ENCODE data around the gene FAM204A. TPM values are rescaled to one million over a fixed set of nuclear protein-coding genes. Genes with fewer than 3 reads are reported as not detected.

Gene FAM204A
- total and polyA plus RNA-seq, 9 donors: 36.7 to 56.1 (median 44.1) TPM

DNA sequence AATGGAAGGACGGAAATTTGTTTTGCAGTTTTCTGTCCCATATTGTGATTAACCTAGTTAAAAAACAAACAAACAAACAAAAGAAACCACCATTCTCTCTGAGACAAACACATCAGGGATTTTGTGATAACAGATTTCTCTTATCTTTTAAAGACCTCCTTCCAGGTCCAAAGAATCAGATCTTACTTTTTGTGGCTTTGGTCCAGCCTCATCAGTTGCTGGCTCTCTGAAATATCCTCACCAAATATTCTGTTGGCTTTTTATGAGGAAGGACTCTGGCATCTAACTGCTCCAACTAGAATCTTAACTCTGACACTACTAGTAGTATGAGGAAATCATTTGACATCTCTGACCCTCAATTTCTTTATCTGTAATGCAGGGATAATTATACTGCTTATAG lies 4.8 kb downstream of the FAM204A start:
- no peak for DNase-seq
- Histone ChIP-seq H3K4me3 (ENCODE audit: low read length) (no peak overlapping the region), H3K36me3 (ENCODE audit: control insufficient read depth, insufficient read depth, low read length) (peaks cover 17% of the 10 kb centered on the region), H3K9me3 (replicated peaks; ENCODE audit: control insufficient read depth, low read depth, low read length) (no peaks in the 10 kb centered on the region), H3K27me3 (ENCODE audit: control insufficient read depth, insufficient read depth, low read length) (no peaks in the 10 kb centered on the region), H3K4me1 (ENCODE audit: control insufficient read depth, insufficient read depth, low read length) (peaks cover 3% of the 10 kb centered on the region), H3K27ac (ENCODE audit: low read length) (no peak overlapping the region)
- no CpG with 5 or more reads among the region's 1 CpG for WGBS (ENCODE audit: insufficient coverage)

DNA sequence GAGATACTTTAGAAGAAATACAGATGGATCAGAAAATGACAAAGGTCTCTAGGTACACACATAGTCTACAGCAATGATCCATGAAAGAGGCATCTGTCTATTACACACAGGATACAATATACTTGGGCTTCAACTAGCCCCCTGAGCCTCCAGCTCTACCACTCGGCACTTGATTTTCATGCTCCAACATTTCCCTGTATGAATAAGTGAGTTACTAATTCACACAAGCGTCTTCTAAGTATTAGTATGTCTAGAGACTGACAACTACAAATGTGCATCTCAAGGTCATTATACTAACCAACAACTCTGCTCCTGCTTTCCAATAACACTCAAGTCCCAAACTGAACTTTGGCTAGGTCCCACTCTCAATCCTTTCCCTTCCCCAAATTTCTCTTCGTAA lies 8.3 kb downstream of the FAM204A start:
- Histone ChIP-seq H3K36me3 (ENCODE audit: control insufficient read depth, insufficient read depth, low read length) (peaks cover 33% of the 10 kb centered on the region), H3K4me3 (ENCODE audit: low read length) (no peak overlapping the region), H3K27ac (ENCODE audit: low read length) (no peak overlapping the region), H3K9me3 (replicated peaks; ENCODE audit: control insufficient read depth, low read depth, low read length) (no peaks in the 10 kb centered on the region), H3K27me3 (ENCODE audit: control insufficient read depth, insufficient read depth, low read length) (no peaks in the 10 kb centered on the region), H3K4me1 (ENCODE audit: control insufficient read depth, insufficient read depth, low read length) (no peaks in the 10 kb centered on the region)
- 92% methylated on average over 1 of the region's 3 CpGs for WGBS (ENCODE audit: insufficient coverage)
- no peak for DNase-seq

DNA sequence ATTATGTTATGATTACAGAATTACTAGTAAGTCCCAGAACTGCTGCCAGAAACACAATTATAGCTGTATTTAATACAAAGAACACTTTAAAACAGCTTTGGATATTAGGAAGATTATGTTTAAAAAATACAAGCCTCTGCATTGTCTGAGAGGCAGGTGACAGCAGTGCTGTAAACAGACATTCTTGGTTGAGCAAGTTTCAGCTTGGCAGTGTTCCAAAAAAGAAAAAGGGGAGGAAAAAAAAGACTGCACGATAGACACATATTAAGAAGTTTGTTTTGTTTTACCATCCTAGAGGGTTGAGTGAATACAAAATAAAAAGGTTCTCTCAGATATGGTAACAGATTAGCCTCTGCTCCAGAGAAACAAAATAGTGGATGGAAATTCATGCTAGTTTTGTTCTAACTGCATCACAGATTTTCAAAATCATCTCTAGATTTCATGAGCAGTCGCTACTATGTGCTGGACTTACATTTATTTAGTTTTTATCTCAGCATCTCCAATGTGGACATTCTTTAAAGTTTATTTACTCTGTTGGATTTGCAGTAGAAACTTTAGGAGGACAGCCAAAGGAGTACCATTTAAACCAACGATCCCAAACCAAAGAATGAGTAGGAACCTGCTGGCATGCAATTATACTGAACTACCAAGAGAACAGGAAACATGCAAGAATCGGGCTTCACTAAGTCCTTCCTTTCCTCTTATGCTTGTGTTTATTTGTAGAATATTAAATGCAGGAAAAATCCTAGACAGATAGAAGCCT lies 9.0 kb downstream of the FAM204A start:
- Histone ChIP-seq H3K36me3 (ENCODE audit: control insufficient read depth, insufficient read depth, low read length) (peaks cover 34% of the 10 kb centered on the region), H3K9me3 (replicated peaks; ENCODE audit: control insufficient read depth, low read depth, low read length) (no peaks in the 10 kb centered on the region), H3K27ac (ENCODE audit: low read length) (no peak overlapping the region), H3K27me3 (ENCODE audit: control insufficient read depth, insufficient read depth, low read length) (no peaks in the 10 kb centered on the region), H3K4me3 (ENCODE audit: low read length) (no peak overlapping the region), H3K4me1 (ENCODE audit: control insufficient read depth, insufficient read depth, low read length) (no peaks in the 10 kb centered on the region)
- WGBS (ENCODE audit: insufficient coverage): no CpG with 5 or more reads among the region's 4 CpGs
- peak; percentile 14 for DNase-seq

DNA sequence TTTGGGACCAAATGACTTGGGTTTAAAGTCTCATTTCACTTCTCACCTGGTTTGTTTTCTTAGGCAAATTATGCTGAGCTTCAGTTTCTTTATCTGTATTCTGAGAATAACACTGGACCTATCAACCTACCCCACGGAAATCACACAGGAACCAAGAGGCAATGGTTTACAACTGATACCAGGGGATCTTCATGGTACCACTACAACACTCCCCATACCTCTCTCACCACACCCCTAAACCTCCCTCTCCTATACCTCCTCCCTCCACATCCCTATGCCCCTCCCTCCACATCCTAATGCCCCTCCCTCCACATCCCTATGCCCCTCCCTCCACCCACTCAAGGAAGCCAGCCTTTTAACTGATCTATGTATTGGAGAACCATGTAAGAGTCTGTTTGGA lies 9.9 kb downstream of the FAM204A start:
- peaks cover 41% of the 10 kb centered on the region for H3K36me3 ChIP-seq (ENCODE audit: control insufficient read depth, insufficient read depth, low read length)
- H3K4me3 ChIP-seq (ENCODE audit: low read length): no peak overlapping the region
- no peak overlapping the region for H3K27ac ChIP-seq (ENCODE audit: low read length)

DNA sequence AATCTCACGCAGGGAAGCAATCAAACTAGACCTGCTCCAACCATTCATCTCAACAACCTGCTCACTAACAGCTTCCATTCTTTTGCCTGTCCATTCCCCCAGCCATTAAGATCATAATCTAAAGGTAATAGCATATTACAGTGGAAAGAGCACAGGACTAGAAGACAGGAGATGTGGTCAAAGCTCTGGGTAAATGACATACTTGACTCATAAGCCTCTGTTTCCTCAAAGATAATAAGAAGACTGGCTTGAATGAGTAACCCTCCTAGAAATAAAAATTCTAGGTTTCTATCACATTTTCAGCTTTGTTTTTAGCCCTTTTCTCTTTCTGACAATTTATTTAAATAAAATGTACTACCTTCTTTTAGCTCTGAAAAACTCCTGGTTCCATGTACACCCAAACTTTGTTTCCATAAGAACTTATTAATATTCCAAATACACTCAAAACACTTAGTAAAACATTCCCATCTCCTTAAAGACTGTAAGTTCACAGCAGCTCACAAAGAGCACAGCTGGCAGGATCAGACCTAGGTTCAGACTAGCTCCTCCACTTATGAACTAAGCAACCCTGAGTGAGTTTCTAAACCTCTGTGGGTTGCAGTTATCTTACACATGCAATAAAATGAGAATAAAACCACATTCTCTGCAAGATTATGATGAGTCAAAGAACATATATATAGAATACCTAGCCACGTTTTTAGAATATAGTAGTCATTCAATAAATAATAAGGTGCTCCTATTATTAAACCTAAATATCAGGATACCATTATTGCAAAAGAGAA lies 11.6 kb downstream of the FAM204A start:
- H3K4me1 ChIP-seq (ENCODE audit: control insufficient read depth, insufficient read depth, low read length): no peaks in the 10 kb centered on the region
- no peaks in the 10 kb centered on the region for H3K27me3 ChIP-seq (ENCODE audit: control insufficient read depth, insufficient read depth, low read length)
- peaks cover 41% of the 10 kb centered on the region for H3K36me3 ChIP-seq (ENCODE audit: control insufficient read depth, insufficient read depth, low read length)
- no peak overlapping the region for H3K4me3 ChIP-seq (ENCODE audit: low read length)
- DNase-seq: no peak
- 83% methylated on average over 1 of the region's 2 CpGs for WGBS (ENCODE audit: insufficient coverage)
- H3K9me3 ChIP-seq (replicated peaks; ENCODE audit: control insufficient read depth, low read depth, low read length): no peaks in the 10 kb centered on the region
- H3K27ac ChIP-seq (ENCODE audit: low read length): no peak overlapping the region

More for the DNA sequence above, 9.9 kb downstream of the FAM204A start:
- Histone ChIP-seq H3K4me1 (ENCODE audit: control insufficient read depth, insufficient read depth, low read length) (no peaks in the 10 kb centered on the region), H3K9me3 (replicated peaks; ENCODE audit: control insufficient read depth, low read depth, low read length) (no peaks in the 10 kb centered on the region), H3K27me3 (ENCODE audit: control insufficient read depth, insufficient read depth, low read length) (no peaks in the 10 kb centered on the region)
- DNase-seq: no peak
- 50% methylated on average over 1 of the region's 1 CpG for WGBS (ENCODE audit: insufficient coverage)

DNA sequence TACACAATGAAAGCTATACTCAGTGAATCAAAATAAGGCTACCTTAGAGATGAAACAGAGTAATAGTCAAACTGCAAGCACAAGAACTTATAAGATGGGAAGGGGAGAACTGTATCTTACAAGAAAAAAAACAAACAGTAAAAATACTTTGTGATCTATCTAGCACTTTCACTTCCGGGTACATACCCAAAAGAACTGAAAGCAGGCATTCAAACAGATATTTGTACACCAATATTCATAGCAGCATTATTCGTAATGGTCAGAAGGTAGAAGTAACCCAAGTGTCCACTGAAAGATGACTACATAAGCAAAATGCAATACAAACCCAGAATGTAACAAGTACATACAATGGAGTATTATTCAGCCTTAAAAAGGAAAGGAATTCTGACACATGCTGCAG lies 18.0 kb downstream of the FAM204A start:
- Histone ChIP-seq H3K36me3 (ENCODE audit: control insufficient read depth, insufficient read depth, low read length) (peaks cover 31% of the 10 kb centered on the region), H3K4me1 (ENCODE audit: control insufficient read depth, insufficient read depth, low read length) (no peaks in the 10 kb centered on the region), H3K27ac (ENCODE audit: low read length) (no peak overlapping the region), H3K27me3 (ENCODE audit: control insufficient read depth, insufficient read depth, low read length) (no peaks in the 10 kb centered on the region), H3K4me3 (ENCODE audit: low read length) (no peak overlapping the region), H3K9me3 (replicated peaks; ENCODE audit: control insufficient read depth, low read depth, low read length) (no peaks in the 10 kb centered on the region)
- DNase-seq: no peak
- WGBS (ENCODE audit: insufficient coverage): no CpG with 5 or more reads among the region's 2 CpGs

DNA sequence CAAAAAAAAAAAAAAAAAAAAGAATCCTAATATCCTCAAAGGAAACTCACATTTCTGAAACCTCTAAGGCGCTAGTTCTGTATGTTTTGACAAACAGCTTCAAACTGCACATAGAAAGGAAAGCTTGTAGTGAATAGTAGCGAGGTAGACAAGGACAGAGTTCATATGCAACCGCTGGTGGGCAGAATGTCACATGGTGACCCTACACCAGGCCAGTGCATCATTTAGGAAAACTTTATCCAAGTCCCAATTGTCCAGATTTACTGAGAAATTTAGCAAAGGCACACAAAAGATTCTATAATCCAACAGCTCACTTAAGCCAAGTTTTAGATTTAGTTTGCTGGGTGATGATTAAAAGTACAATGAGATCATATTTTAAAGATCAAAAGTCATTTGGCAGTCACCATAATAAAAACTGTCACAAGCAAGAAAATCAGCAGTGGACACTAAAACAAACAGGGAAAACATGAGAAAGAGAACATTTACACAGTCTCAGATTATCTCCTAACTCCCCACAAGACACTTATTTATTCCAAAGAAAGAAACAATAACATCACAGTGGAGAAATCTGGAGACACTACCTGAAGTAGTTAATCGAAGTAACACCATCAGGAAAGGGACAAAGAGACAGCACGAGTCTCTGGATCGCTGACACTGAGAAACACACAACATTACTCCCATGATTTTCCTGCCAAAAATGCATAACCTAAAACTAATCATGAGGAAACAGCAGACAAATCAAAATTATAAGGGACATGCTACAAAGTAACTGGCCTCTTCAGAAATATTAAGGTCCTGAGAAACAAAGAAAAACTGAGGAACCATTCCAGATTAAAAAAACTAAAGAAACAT lies 20.2 kb downstream of the FAM204A start:
- H3K36me3 ChIP-seq (ENCODE audit: control insufficient read depth, insufficient read depth, low read length): peaks cover 17% of the 10 kb centered on the region
- no peak overlapping the region for H3K4me3 ChIP-seq (ENCODE audit: low read length)
- 63% methylated on average over 2 of the region's 6 CpGs for WGBS (ENCODE audit: insufficient coverage)
- no peaks in the 10 kb centered on the region for H3K4me1 ChIP-seq (ENCODE audit: control insufficient read depth, insufficient read depth, low read length)
- no peaks in the 10 kb centered on the region for H3K9me3 ChIP-seq (replicated peaks; ENCODE audit: control insufficient read depth, low read depth, low read length)
- no peak for DNase-seq
- no peak overlapping the region for H3K27ac ChIP-seq (ENCODE audit: low read length)
- H3K27me3 ChIP-seq (ENCODE audit: control insufficient read depth, insufficient read depth, low read length): no peaks in the 10 kb centered on the region

DNA sequence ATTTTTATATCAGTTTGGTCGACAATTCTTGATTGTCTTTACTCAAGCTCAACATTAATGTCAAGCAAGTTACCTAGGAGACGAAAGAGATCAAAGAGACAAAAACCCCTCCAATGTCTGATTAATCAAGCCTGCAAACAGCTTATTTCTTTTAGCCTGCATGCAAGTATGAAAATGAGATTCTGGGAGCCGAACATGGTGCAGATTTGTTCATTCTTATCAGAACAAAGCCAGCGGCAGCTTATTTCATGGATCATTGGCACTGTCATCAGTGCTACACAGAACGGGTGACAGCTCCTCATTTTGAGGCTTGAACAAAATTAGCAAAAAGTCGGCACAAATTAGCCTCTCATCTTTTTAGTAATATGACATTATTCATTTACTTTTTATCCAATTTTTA lies 26.5 kb downstream of the FAM204A start:
- no peak overlapping the region for H3K27ac ChIP-seq (ENCODE audit: low read length)
- no peak overlapping the region for H3K4me3 ChIP-seq (ENCODE audit: low read length)
- WGBS (ENCODE audit: insufficient coverage): 54% methylated on average over 2 of the region's 6 CpGs
- H3K36me3 ChIP-seq (ENCODE audit: control insufficient read depth, insufficient read depth, low read length): peaks cover 15% of the 10 kb centered on the region
- no peaks in the 10 kb centered on the region for H3K9me3 ChIP-seq (replicated peaks; ENCODE audit: control insufficient read depth, low read depth, low read length)
- no peaks in the 10 kb centered on the region for H3K27me3 ChIP-seq (ENCODE audit: control insufficient read depth, insufficient read depth, low read length)
- no peak for DNase-seq
- H3K4me1 ChIP-seq (ENCODE audit: control insufficient read depth, insufficient read depth, low read length): no peaks in the 10 kb centered on the region

DNA sequence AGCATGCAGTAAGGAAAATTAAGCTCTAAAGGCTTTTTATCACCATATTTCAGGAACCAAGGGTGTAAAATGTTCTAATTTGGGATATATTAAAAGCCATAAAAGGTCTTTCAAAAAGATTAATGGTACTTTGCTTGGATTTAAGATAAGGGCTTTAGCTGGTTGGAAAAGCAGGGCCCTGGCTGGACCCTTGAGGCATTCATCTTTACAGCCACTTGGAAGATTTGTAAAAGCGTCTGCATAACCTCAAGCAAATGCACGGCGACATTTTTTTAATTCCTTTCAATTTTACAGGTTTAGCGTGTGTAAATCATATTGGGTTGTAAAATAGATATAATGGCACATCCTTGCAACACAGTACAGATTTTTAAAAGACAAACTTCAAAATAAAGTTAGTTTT lies 27.2 kb downstream of the FAM204A start:
- WGBS (ENCODE audit: insufficient coverage): no CpG with 5 or more reads among the region's 4 CpGs
- H3K9me3 ChIP-seq (replicated peaks; ENCODE audit: control insufficient read depth, low read depth, low read length): no peaks in the 10 kb centered on the region
- H3K27me3 ChIP-seq (ENCODE audit: control insufficient read depth, insufficient read depth, low read length): no peaks in the 10 kb centered on the region
- no peak for DNase-seq
- H3K4me1 ChIP-seq (ENCODE audit: control insufficient read depth, insufficient read depth, low read length): no peaks in the 10 kb centered on the region
- peaks cover 15% of the 10 kb centered on the region for H3K36me3 ChIP-seq (ENCODE audit: control insufficient read depth, insufficient read depth, low read length)
- no peak overlapping the region for H3K4me3 ChIP-seq (ENCODE audit: low read length)
- H3K27ac ChIP-seq (ENCODE audit: low read length): no peak overlapping the region

DNA sequence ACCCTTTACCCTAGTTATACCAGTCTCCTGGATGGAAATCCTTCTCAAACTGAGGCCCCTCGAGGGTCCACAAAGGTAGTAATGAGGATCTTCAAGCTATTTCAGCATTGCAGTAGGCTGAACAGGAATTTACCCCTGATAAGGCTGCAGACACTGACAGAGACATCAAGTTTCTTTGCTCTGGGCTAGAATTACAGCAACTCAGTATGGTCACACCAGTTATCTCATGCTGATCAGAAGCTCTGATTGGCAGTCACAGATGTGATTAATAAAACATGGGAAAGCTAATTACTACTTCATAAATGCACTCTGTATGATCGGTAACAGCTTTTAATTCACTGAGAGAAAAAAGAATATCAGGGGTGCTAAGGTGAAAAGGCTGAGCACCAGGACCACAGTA lies 30.6 kb downstream of the FAM204A start:
- WGBS (ENCODE audit: insufficient coverage): 83% methylated on average over 1 of the region's 2 CpGs
- no peaks in the 10 kb centered on the region for H3K27me3 ChIP-seq (ENCODE audit: control insufficient read depth, insufficient read depth, low read length)
- peaks cover 20% of the 10 kb centered on the region for H3K36me3 ChIP-seq (ENCODE audit: control insufficient read depth, insufficient read depth, low read length)

More for the DNA sequence above, 30.6 kb downstream of the FAM204A start:
- Histone ChIP-seq H3K4me3 (ENCODE audit: low read length) (no peak overlapping the region), H3K4me1 (ENCODE audit: control insufficient read depth, insufficient read depth, low read length) (no peaks in the 10 kb centered on the region), H3K27ac (ENCODE audit: low read length) (no peak overlapping the region), H3K9me3 (replicated peaks; ENCODE audit: control insufficient read depth, low read depth, low read length) (no peaks in the 10 kb centered on the region)
- DNase-seq: no peak

Data from muscle of leg (tissue), 11 donors.